GM21390 (cell line): ENCODE measurements around the gene KRTAP12-2.
"Not testable (repeated sequence)": the region's sequence is repeated elsewhere in the genome, so short reads cannot be mapped to it uniquely, and the experiment has no call there.

ENCODE experiments used
- ATAC-seq: cut with Tn5 transposase; IDR thresholded peaks from one replicate; pipeline ENCODE4 v1.9.1; 2021; ENCODE audit not compliant: unreplicated experiment

Gene KRTAP12-2

DNA sequence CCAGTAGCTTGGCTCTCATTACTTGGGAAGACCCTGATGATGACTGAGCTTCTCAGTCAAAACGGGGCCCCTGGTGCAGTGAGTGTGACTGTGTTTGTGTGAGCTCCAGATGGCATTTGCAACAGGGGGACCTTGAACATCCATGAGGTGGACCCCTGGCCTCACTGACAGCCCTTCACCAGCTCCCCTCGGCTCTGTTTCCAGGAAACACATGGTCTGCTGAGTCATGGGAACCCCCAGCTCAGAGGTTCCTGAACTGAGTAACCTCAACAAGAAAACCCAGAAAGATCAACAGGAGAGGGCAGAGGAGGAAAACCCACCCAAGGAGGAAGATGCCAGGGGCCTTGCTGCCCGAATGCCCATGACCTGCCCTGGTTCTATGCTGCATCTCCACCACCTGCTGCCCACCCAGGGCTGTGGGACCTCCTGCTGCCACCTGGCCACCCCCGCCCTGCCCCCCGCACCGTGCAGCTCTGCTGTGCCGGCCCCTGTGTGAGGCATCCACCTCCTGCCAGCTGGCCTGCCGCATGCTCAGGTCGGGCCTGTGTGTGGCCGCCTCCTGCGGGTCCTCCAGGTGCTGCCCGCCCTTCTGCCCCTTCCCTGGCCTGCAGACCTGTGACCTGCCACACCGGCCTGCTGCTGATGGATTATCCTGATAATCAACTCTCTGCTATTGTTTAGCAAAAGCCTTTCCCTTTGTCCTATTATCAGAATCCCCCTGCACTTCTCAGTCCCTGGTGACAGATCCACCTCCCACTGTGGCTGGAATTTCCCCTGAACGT is 19.5 kb upstream of the KRTAP12-2 start:
- no peak for ATAC-seq

DNA sequence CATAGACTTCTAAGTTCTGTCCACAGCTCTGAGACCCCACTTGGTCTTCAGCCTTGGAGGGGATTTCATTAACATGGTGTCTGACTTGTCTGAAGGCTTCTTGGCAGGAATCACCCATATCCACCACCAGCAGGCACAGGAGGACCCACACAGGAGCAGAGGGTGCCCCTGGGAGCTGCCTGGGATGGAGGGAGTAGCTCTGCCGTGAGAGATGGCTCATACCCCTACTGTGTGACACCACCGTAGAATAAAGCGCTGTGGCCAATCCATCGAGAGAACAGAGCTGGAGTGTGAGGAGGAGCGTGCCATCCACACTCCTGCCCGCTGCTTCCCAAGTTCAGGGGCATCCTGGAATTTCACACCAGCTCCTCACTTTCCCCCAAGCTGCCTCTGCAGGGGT is 18.3 kb upstream of the KRTAP12-2 start:
- ATAC-seq: not testable (repeated sequence)

DNA sequence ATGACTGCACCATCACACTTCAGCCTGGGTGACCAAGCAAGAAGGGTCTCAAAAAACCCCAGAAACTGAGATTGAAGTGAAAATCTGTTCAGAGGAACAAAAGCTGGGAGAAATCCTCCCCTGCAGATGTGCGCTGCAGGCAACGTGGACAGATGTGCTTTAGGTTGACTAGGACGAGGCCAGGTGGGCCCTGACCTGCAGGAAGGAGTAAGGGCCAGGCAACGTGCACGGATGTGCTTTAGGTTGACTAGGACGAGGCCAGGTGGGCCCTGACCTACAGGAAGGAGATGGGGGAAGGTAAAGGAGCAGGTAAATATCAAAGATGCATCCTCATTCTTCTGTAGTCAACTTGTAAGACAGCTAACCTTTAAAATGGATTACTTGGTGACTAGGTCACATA is 17.8 kb upstream of the KRTAP12-2 start:
- no peak for ATAC-seq

DNA sequence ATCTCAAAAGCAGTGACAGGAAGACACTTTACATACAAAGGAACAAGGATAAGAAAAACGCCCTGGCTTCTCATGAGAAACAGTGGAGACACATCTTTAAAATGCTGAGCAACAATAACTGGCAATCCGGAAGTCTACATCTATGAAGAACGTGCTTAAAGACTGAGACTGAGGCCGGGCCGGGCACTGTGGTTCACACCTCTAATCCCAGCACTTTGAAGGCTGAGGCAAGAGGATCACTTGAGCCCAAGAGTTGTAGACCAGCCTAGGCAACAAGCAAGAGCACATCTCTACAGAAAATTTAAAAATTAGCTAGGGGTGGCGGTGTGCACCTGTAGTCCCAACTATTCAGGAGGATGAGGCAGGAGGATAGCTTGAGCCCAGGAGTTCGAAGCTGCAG is 17.4 kb upstream of the KRTAP12-2 start:
- ATAC-seq: no peak

DNA sequence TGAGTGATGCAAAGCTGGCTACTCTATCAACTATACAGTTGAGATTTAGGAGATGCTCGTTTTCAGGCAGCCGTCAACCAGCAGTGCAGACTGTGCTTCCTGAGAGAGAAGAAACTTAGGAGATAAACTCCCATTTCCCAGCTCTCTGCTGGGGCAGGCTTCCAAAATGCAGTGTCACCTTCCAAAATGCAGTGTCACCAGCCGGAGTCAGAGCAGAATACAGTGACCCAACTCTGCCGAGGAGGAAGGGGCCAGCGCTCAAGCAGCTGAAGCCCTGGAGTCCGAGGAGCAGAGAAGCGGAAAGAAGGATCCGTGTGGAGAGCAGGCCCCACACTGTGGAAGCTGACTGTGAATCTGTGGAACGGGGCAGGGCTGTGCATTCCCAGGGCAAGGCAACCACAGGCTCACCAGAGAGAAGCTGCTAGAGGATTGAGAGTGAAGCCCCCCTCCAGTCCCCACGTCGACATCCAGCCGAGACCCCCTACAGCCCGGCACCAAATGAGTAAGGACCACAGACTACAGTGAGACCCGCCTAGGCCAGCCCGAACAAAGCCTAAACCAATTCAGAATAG is 15.9 kb upstream of the KRTAP12-2 start:
- no peak for ATAC-seq

DNA sequence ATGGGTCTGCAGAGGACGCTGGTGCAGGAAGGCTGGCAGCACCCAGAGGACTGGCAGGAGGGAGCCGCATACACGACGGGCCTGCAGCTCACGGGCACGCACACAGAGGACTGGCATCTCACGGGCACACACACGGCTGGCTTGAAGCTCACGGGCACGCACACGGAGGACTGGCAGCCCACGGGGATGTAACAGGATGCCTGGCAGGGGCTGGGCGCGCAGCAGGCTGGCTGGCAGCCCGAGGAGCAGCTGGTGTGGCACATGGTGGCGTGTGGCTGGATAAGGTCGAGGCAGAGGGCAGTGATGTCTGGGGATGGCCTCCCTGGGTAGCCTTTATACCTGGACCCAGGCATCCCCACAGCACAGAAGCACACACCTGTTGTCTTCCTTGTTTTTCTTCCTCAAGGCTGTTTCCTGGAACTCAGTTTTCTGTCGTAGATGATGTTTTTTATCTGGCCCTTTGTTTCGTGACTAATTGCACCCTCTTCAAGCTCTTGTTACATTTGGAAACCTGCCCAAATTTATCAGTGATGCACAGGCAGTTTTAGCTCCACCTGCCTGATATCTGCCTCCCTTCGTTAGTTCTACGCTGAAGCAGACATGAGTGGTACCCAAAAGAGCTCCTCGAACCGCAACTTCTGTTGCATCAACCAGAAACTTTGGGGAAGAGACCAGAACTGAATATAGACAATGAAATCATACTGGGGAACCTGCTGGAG is 15.3 kb upstream of the KRTAP12-2 start, which contains the start of gene KRTAP12-1:
TSS of gene KRTAP12-1 (minus strand) at position 303 of the 719 bp plus-strand sequence. CDS start at position 263, 40 bp downstream.
- ATAC-seq: no peak

DNA sequence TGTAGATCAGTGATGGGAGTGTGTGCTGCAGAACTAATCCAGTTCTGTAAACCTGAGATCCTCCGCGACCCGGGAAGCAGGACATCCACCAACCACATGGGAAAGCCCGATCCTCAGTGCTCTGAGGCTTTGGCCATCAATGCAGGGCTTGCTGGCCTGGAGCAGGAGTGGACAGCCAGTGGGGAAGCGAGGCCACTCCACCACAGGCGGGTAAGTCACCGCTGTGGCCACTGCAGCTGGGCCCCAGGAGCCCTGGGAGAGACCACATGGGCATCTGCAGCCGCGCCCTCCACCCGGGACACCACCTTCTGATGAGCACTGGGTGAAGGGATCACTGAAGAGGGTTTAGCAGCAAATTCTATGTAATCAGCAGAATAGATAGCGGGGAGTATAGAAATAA is 14.4 kb upstream of the KRTAP12-2 start:
- ATAC-seq: no peak

DNA sequence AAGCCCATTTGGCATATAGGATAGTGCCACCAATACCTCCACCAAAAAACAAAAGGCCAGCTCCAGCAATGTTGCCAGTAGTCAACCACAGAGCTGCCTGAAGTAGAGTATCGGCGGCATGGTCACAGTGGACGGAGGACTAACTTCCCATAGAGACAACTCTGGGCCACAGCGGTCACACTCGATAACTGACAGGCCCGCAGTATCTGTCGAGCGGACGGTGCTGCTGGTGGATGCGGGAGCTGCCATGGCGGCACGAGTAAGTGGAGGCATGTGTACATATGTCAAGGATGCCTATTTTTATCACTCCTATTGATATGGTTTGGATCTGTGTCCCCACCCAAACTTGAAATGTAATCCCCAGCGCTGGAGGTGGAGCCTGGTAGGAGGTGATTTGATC is 11.2 kb upstream of the KRTAP12-2 start:
- ATAC-seq: no peak

DNA sequence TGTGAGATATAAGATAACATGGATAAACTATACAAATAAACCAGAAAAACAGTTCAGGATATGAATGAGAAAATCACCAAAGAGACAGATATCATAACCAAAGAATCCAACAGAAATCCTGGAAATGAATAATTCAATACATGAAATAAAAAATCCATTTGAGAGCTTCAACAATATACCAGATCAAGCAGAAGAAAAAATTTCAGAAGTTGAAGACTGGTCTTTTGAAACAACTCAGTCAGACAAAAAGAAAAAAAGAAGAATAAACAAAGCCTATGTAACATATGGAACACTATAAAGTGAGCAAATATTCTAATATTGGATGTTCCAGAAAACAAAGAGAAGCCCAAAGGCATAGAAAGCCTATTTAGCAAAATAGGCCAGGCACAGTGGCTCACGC is 5.2 kb upstream of the KRTAP12-2 start:
- ATAC-seq: no peak

DNA sequence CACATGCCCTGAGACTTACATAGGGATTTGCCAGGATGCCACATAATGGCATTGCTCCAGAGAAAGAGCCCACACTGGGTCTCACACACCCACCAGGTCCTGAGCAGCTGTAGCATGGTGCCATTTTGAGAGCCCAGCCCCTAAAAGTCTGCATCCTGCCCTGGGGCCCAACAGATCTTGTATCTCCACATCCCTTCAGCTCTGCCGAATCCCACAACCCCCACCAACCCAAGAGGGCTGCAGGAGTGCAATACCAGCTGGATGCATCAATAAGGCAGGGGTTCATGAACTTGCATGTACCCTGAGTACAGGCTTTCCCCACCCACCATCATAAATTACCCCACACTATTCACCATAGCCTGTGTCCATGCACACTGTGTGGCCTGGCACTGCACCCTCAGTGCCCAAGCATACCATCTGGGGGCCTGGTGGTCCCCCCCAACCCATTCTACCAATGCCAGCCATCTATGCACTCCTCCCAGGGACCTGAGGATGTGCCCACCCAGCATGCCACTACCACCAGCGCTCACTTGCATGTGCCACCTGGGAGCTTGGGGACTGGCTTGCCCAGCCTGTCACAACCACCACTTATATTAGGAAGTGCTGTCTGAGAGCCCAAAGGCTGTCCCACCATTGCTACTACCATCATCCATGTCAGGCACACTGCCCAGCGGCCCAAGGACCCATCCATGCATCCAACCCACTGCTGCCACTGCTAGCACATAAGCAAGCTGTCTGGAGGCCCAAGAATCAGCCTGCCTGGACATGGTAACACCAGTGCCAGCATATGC is 4.1 kb upstream of the KRTAP12-2 start:
- ATAC-seq: no peak

DNA sequence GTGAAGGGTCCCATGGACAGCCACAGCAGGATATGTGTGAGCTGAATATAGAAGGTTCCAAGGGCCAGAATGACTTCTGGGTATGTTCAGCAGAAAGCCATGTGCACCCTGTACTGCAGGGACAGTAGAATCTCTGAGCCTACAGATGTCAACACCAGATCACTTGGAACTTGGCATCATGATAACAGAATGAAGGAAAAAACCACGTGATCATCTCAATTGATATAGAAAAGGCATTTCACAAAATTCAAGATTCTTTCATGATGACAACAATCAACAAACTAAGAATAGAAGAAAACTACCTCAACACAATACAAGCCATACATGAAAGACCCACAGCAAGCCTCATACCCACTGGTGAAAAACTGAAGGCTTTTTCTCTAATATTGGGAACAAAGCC is 885 bp upstream of the KRTAP12-2 start:
- no peak for ATAC-seq

DNA sequence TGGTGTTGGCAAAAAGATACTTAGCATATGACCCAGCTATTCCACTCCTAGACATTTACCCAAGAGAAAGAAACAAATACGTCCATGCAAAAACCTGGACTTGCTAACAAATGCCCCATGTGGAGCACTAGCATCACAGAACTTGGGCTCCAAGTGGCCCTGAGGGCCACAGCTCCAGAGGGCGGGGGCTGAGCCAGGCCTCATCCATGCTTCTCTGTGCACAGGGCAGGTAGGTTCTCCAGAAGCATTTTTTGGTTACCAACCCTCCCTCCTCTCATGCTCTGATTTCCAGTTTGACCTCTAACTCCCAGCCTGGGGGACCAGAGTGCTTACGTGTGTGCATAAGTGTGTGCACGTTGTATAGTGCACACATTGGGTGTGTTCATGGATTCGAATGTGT is 2.0 kb downstream of the KRTAP12-2 start:
- no peak for ATAC-seq

DNA sequence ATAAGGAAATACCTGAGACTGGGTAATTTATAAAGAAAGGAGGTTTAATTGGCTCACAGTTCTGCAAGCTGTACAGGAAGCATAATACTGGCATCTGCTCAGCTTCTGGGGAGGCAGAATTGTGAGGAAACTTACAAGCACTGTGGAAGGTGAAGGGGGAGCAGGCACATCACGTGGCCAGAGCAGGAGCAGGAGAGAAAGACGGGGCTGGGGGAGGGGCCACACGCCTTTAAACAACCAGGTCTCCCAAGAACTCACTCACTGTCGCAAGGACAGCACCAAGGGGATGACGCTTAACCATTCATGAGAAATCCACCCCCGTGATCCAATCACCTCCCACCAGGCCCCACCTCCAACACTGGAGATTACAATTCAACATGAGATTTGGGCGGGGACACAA is 5.2 kb downstream of the KRTAP12-2 start:
- not testable (repeated sequence) for ATAC-seq

DNA sequence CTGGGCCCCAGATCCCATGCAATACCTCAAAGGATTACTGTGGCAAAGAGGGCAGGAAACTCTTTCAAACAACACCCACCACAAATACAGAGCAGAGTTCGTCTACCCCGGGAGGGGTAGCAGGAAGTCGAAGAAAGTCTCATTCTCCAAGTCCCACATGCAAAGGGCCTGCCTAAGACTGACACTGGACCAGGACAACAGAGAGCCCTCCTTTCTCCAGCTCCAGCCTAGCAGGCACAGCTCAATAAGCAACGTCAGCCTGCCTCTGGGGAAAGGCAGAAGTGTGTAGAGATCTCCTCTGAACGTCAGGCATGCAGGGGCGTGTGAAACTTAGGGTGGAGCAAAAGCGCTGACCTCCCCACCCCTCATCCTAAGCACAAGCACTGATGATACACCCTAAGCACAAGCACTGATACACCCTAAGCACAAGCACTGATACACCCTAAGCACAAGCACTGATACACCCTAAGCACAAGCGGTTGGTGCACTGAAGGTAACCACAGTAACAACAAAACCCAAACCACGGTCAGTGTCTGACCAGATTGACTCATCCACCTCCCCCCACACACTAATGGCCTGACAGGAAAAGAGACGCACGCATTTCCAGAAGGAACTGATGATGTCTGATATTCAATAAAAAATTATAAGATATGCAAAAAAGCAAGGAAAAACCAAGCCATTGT is 7.7 kb downstream of the KRTAP12-2 start:
- no peak for ATAC-seq

DNA sequence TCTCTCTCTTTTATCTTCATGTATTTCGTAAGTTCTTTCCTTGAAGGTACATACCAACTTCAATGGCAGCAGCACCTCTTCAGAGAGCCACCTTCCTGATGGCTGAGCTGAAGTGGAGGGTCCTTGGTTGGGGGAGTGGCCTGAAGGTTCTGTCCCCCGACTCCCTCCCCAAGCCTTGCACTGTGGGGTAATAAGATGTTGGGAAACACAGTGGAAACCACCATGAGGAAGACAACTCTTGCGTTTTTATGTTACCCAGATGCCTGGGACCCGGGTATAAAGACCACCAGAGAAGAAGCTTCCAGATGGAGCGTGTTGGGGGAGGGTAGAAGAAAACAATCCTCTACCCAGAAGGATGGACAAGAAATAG is 8.2 kb downstream of the KRTAP12-2 start:
- no peak for ATAC-seq

DNA sequence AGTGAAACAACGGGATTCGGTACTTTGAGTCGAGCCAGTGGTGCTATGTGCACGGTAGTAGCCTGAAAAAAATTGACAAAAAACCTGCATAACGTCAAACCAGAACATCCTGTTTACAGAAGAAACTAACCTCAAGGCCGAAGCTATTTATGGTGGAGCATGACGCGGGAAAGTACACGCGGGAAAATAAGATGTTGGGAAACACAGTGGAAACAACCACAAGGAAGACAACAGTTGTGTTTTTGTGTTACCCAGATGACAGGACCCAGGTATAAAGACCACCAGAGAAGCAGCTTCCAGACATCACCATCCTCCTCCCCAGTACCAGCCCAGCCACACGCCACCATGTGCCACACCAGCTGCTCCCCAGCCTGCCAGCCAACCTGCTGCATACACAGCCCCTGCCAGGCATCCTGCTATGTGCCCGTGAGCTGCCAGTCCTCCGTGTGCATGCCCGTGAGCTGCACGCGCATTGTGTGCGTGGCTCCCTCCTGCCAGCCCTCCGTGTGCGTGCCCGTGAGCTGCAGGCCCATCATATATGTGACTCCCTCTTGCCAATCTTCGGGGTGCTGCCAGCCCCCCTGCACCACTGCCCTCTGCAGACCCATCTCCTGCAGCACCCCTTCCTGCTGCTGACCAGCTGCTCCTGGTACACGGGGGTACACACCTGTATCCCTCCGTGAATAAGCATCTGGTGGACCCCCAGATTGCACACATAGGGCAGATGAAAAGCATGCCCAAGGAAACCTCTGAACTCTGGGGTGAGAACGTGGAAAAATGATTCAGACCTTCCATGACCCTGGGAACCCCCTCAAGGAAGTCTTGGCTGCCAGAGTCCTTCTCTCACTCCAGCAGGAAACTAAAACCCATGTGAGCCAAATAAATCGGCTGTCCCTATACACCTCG is 8.8 kb downstream of the KRTAP12-2 start, which contains the start of gene KRTAP12-3:
TSS of gene KRTAP12-3 (plus strand) at position 298 of the 906 bp plus-strand sequence. CDS start at position 346, 48 bp downstream.
- no peak for ATAC-seq

DNA sequence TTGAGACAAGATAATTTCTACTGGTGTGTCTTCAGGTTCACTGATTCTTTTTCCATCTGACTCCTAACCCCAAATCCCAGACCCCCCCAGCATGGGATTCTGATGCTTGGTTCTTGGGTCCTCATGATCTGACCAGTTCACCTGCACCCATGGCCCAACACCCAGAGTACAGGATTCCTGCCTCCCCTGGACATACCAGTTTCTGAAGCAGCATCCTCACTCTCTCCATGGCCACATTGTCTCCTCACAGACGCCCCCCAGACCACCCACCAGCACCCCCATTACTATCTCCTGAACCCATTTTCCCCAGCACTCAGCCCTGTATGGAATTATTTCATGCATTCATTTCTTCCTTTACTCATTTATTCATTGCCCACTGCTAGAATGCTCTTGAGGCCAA is 9.9 kb downstream of the KRTAP12-2 start:
- ATAC-seq: no peak

DNA sequence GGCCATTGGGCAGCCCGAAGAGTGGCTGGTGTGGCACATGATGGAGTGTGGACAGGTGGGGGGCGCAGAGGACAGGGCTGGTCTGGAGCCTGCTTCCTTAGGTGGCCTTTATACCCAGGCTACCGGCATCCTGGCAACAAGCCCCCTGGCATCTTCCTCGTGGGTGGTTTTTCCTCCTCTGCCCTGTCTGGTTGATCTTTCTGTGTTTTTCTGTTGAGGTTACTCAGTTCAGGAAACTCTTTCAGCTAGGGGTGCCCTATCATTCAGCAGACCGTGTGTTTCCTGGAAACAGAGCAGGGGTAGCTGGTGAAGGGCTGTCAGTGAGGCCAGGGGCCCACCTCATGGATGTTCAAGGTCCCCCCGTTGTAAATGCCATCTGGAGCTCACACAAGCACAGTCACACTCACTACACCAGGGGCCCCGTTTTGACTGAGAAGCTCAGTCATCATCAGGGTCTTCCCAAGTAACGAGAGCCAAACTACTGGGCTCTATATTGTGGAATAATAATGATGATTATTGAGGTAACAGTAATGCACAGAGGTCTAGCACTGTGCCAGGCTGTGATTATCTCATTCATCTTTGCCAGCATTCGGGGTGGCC is 12.1 kb downstream of the KRTAP12-2 start, which contains the start of gene KRTAP12-4:
TSS of gene KRTAP12-4 (minus strand) at position 84 of the 600 bp plus-strand sequence. CDS start at position 39, 45 bp downstream.
- ATAC-seq: no peak
